Measurements from ENCODE around the gene ITPRIPL2. TPM values are rescaled to one million over a fixed set of nuclear protein-coding genes. Genes with fewer than 3 reads are reported as not detected.

Gene ITPRIPL2
- total RNA-seq, 1 donor from 2014 or later: 40.2 TPM

- no peak for DNase-seq
Measured at GRCh38 chr16:19145010-19145409, 31.2 kb downstream of the ITPRIPL2 start.

- no peak for DNase-seq
Measured at GRCh38 chr16:19147126-19147525, 33.4 kb downstream of the ITPRIPL2 start.

GRCh38 chr16:19147627-19148026, 33.9 kb downstream of the ITPRIPL2 start:
- DNase-seq: no peak

- DNase-seq: no peak
Measured at GRCh38 chr16:19148189-19148588, 34.4 kb downstream of the ITPRIPL2 start.

GRCh38 chr16:19151310-19151709, 37.5 kb downstream of the ITPRIPL2 start:
- DNase-seq: no peak

GRCh38 chr16:19152042-19152441, 38.3 kb downstream of the ITPRIPL2 start:
- DNase-seq: no peak

GRCh38 chr16:19153876-19154275, 40.1 kb downstream of the ITPRIPL2 start:
- peak; percentile 14 for DNase-seq

GRCh38 chr16:19162085-19162484, 48.3 kb downstream of the ITPRIPL2 start:
- no peak for DNase-seq

GRCh38 chr16:19163215-19163614, 49.5 kb downstream of the ITPRIPL2 start:
- DNase-seq: no peak

- no peak for DNase-seq
Measured at GRCh38 chr16:19164285-19164684, 50.5 kb downstream of the ITPRIPL2 start.

- DNase-seq: no peak
Measured at GRCh38 chr16:19165101-19165500, 51.3 kb downstream of the ITPRIPL2 start.

- no peak for DNase-seq
Measured at GRCh38 chr16:19166500-19166899, 52.7 kb downstream of the ITPRIPL2 start.

- DNase-seq: peak; percentile 86
Measured at GRCh38 chr16:19167710-19168370, 54.1 kb downstream of the ITPRIPL2 start, which contains the start of gene SYT17. Gene SYT17, plus strand, starts transcription at chr16:19168240. Its CDS starts 407 bp downstream, at chr16:19168647.

- DNase-seq: peak; percentile 14
Measured at GRCh38 chr16:19168371-19169081, 54.8 kb downstream of the ITPRIPL2 start.

GRCh38 chr16:19169082-19169639, 55.4 kb downstream of the ITPRIPL2 start:
- DNase-seq: no peak

- DNase-seq: no peak
Measured at GRCh38 chr16:19170043-19170655, 56.4 kb downstream of the ITPRIPL2 start.

Other genes with a start within 250 kb of the ITPRIPL2 start
- gene SMG1, start 187.6 kb upstream of the ITPRIPL2 start, total RNA-seq: 85.4 and 87.0 TPM in 2 replicates
- 4.4 and 6.5 TPM in 2 replicates for gene TMC7, start 130.0 kb upstream of the ITPRIPL2 start, total RNA-seq
- 23.5 and 32.1 TPM in 2 replicates for gene COQ7, start 46.4 kb upstream of the ITPRIPL2 start, total RNA-seq
- gene SYT17, start 54.3 kb downstream of the ITPRIPL2 start, total RNA-seq: 2.2 and 2.9 TPM in 2 replicates
- not detected in 2 replicates for gene CLEC19A, start 171.8 kb downstream of the ITPRIPL2 start, total RNA-seq